ENCODE data around the gene CEP152.

- TF ChIP-seq, protein P1, sequence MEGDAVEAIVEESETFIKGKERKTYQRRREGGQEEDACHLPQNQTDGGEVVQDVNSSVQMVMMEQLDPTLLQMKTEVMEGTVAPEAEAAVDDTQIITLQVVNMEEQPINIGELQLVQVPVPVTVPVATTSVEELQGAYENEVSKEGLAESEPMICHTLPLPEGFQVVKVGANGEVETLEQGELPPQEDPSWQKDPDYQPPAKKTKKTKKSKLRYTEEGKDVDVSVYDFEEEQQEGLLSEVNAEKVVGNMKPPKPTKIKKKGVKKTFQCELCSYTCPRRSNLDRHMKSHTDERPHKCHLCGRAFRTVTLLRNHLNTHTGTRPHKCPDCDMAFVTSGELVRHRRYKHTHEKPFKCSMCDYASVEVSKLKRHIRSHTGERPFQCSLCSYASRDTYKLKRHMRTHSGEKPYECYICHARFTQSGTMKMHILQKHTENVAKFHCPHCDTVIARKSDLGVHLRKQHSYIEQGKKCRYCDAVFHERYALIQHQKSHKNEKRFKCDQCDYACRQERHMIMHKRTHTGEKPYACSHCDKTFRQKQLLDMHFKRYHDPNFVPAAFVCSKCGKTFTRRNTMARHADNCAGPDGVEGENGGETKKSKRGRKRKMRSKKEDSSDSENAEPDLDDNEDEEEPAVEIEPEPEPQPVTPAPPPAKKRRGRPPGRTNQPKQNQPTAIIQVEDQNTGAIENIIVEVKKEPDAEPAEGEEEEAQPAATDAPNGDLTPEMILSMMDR (IDR thresholded peaks at IDR 0.05 in 4 of 5, conservative IDR thresholded peaks at IDR 0.05 in 1 of 5) = no peak
- TF ChIP-seq POLR2A (IDR thresholded peaks at IDR 0.05) = no peak
Observed at GRCh38 chr15:48792408-48792807, 18.5 kb downstream of the CEP152 start.

All from gastrocnemius medialis (tissue), 4 donors.